Right kidney (tissue), 1 donor: ENCODE measurements around the gene PTH1R.
A peak's percentile ranks its signal among the peaks of the same experiment; 100 is the strongest.

Source experiments
- DNase-seq: peaks from one replicate; pipeline ENCODE4 v3.0.0-alpha.2; 2016

The PTH1R gene

DNA sequence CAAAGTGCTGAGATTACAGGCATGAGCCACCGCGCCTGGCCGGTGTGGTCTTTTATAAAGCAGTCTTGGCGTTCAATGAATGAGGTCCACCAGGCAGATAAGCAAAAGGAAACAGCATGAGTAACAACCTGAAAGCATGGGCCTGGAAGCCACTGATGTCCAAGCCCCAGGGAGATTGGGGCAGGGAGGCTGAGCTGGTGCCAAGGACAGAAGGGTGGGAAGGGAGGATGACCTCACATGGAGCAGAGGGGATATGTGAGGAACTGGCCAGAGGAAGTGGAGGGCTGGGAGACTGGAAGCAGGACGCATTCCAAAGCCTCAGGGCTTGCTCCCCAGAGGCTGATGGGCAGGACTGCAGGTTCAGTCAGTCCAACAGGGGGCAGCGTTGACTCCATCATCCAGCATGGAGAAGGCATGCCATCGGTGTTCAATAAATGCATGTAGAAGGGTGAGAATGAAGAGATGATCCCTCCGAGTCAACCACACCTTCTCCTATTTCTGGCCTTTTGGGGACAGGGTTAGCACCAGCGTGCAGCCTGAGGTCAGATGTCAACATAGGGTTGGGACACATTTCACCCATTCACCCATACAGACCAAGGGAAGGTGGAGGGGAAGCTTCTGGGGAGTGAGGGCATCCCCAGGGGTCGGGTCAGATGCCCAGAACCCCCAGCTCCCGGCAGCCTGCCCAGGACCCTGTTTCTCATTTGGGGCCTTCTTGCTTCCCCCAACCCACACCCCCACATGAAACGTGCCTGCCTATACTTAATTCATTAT lies 29.1 kb upstream of the PTH1R start:
- DNase-seq = peak; percentile 39

GRCh38 chr3:46849045-46849631 lies 28.4 kb upstream of the PTH1R start:
- peak; percentile 39 for DNase-seq

GRCh38 chr3:46849686-46850467 lies 27.6 kb upstream of the PTH1R start:
- DNase-seq = peak; percentile 26

GRCh38 chr3:46850468-46850779 lies 27.1 kb upstream of the PTH1R start:
- no peak for DNase-seq

DNA sequence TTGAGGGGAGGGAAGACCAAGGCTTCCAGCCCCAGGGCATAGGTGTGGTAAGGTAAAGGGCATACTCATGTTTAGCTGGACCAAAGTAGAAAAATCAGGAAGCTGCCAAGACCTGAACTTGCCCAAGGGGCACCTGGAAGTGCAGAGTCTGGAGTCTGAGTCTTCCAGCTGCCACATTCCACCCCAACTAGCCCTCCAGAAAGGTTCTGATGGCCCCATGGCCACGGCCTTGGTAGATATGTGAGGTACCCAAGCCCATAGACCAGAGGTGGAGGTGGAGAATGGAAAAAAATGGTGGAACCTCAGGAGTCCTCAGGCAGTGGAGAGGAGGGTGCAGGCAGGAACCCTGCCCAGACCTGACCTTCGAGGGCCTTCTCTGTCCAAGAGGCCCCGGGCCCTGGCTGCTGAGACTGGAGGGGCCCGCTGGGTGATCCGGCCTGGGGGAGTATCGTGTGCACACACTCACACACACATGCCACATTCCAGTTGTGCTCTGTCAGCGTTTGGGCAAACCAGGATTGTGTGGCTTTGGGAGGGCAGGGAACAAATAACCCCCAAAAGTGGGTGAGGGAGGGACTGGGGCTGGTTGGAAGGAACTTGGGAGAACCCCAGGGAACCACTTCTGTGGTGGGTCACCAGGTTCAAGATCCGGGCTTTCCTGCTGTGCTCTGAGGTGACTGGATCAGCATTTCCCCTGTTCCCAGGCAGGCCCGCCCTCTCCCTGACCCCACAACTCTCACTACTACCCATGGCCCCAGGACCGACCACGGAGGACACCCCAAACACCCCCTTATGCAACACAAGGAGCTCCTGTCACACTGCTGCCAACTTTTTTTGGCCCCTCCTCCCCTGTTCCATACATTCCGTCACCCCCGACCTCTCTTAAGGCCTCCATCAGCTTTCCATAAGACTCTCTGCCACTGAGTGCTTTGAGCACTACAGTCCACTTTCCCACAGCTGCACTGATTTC lies 25.9 kb upstream of the PTH1R start:
- no peak for DNase-seq

- no peak for DNase-seq
These were observed 25.2 kb upstream of the PTH1R start for GRCh38 chr3:46852334-46852720.

DNA sequence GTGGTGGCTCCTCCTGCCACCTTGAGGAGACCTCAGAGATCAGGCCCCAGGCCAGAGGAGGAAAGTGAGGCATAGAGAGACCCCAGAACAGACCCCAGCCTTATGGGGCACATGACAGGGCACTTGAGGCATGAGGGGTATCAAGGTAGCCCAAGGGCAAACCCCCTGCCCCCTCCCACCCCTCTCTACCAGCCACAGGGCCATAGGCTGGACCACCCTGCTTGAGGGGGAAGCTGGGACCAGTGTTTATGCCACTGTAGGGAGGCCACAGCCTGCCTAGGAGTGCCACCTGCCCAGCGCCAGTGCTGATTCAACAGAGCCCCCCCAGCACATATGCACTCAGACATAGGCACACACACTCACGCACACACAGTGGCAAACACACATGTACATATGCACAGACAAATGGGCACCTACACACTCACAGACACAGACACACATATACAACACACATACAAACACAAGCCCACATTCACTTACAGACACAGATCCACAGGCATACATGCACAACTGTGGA lies 24.6 kb upstream of the PTH1R start:
- no peak for DNase-seq

- DNase-seq = no peak
These were observed 23.8 kb upstream of the PTH1R start for GRCh38 chr3:46853441-46854415.

- no peak for DNase-seq
These were observed 22.9 kb upstream of the PTH1R start for GRCh38 chr3:46854555-46854991.

DNA sequence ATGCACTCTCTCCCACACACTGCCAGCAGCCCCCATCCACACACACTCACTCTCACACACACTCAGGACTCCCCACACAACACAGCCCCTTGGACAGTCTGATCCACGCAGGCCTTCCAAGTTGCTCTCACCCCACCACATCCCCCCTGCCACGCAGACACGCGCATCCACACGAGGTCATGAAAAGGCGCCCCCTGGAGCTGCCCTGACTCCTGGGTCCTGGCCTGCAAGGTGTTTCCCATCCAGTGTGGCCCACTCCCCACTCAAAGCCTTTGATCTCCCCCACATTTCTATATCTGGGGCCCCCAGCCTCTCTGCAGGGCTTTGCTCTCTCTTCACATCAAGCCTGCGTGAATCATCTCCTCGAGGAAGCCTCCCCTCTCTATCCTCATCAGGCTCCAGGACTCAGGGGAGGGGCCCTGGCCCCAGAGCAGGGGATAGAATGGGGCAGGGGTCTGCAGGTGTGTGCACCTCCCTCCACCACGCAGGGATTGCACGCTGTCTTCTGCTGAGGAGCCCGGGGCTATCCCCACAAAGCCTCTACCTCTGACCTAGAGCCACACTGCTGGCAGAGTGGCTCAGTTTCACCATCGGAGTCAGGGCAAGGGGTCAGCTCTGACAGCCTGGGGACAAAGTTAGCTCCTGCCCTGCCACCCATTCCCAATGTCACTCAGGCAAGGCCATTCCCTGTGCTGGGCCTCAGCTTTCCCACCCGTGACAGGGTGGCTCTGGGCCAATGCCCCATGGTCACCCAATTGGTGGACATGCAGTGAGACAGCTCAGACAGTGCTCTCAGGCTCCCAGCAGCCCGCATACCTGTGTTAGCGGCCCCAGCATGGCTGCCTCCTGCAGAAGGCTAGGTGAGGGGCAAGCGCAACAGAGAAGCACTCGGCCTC lies 20.7 kb upstream of the PTH1R start:
- no peak for DNase-seq

DNA sequence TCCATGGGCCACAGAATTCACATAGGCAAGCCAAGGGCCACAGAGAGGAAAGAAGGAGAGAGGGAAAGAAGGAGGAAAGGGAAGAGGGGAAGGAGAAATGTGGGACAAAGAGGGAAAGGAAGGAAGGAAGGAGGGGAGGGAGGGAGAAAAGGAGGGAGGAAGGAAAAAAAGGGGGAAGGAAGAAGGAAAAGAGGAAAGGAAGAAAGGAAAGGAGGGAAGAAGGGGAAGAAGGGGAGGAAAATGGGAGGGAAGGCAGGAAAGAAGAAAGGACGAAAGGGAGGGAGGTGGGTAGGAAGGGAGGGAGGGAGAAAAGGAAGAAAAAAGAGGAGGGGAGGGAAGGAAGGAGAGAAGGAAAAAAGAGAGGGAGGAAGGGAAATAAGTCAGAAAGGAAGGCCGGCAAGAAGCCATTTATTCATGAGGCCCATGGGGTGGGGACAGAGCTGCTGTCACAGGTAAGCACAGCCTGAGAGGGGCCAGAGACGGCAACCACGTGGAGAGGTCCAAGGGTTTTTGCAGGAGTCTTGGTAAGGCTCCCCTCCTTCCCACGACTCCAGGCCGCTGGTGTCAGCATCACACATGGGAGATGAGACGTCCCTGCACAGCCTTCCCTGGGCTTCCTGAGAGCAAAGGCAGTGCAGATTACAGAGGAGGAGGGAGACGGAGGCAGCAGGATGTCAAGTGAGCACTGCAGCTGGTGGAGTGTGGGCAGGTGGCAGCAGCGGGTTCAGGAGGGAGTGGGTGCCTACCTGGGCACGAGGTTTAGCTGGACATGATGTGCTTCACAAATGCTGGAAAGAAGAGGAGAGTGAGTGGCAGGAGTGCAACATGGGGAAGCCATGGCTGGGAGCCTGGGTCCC lies 19.8 kb upstream of the PTH1R start:
- DNase-seq = no peak

DNA sequence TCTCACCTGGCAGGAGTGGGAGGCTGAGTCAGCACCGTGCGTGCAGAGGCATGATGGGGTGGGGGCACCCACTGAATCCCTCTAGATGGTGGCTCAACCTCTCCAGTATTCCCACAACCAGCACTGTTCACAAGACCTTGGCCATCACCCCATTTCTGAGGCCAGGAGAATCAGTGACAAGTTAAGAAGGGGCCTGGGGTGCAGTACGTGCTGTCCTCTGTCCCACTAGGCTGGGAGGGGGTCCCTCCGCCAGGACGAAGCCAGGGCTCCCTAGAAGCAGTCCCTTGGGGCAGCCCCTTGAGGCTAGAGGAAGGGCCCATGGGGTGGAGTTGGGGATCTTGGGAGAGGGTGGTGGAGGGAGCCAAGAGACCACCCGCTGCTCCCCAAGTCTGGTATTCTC lies 19.1 kb upstream of the PTH1R start:
- no peak for DNase-seq

GRCh38 chr3:46859001-46859710 lies 18.4 kb upstream of the PTH1R start:
- no peak for DNase-seq

DNA sequence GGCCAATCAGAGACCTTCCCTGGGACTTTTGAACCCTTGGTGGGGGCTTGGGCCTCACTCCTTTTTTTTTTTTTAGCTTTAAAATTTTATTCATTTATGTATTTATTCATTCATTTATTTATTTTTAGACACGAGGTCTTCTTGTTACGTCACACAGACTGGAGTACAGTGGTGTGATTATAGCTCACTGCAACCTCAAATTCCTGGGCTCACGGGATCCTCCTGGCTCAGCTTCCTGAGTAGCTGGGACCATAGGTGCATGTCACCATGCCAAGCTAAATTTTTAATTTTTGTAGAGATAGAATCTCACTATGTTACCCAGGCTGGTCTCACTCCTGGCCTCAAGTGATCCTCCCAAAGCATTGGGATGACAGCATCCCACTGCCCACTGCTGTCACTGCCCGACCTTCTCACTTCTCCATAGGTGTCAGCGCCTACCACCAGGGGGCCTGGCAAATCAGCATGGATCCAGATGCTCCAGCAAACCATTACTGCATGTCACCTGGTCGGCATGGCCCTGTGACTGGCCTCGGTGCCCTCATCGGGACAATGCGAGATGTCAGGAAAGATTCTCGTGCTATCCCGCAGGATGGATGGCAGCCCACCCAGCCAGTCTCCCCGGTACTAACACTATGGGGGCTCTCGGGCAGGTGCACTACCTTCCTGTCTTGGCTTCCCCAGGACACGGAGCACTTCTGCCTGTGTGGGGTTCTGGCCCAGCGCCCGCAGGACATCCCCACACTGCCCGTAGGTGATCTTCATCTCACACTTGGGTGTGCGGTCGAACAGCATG lies 17.3 kb upstream of the PTH1R start:
- DNase-seq = peak; percentile 2

DNA sequence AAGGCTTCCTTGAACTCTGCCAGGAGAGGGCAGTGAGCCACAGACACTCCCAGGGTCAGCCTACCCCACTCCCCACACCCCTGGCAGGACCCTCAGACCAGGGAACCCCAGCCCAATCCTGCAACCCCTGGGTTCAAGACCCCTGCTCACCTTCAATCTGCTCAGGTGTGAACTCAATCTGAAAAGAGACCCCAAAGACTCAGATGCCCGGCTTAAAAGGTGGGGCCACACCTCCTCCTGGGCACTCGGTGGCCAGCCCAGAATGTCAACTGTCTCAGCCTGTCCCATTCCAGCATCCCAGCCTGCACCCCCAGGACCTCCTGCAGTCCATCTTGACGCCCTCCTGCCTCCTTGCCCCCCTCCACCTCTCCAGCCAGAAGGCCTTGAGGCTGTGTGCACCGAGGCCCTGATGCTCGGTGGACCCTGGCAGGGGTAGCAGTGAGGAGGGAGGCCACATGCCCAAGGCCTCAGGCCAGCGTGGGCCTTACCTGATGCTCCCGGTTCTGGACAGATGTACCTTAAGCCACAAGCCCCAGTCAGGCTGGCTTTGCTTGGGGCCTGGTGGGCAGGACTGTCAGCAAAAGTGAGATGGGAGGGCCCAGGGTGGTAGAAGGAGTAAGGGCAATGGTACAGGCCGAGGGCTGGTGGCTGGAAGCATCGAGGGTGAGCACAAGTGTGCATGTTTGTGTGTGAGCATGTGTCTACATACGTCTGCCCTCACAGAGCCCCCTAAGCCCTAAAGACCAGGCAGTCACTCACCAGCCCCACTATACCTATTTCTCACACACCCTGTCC lies 16.5 kb upstream of the PTH1R start:
- no peak for DNase-seq

- peak; percentile 2 for DNase-seq
These were observed 15.7 kb upstream of the PTH1R start for GRCh38 chr3:46861605-46862368.
